ENCODE measurements around the gene STARD3.
"Not testable (repeated sequence)": the region's sequence is repeated elsewhere in the genome, so short reads cannot be mapped to it uniquely, and the experiment has no call there.

Gene STARD3

GRCh38 chr17:39636927-39637736 is at the start of gene STARD3:
TSS of gene STARD3 (plus strand) at chr17:39637144. CDS start at chr17:39653532, 16,388 bp downstream.
- DNase-seq, result peak; percentile 95

GRCh38 chr17:39590180-39590579 is 46.8 kb upstream of the STARD3 start:
- DNase-seq, result not testable (repeated sequence)

DNA sequence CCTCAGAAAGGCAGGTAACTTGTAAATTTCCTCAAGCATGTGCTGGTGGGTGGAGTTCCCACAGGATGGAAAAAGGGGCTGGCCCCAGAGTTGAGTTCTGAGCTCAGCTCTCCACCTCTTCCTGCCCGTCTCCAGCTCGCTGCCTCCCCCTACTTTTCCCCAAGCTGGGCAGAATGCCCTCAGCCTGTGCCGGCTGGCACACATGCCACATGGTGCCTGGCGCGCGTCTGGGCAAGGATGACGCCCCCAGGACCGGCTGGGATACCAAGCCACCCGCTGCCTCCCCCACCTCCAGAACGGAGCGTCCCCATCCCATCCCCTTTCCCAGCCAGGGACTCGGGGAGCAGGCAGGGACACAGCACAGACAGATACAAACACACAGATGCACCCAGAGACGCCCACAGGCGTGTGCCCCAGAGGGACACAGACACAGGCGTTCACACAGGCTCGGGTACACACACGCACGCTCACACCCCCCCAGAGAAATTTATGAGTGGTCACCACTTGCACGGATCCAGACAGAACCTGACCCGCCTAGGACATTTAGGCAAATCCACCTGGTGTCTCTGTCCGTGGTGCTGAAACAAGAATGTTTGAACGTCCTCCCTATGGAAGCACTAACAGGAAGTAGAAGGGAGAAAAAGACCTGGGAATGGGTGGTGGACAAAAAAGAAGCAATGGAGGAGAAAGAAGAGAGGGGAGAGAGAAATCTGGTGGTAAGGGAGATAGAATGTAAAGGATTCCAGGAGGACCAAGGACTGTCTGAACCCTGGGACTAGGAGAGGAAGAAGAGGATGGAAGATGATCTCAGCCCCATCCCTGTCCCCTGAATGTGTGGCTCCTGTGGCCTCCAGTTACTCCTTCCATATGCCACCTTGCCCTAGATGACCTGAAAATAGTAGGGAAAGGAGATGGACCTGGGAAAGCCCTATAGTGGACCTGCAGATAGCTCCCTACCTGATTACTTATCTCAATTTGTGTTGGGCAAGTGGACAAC is 44.7 kb upstream of the STARD3 start:
- peak; percentile 66 for DNase-seq

DNA sequence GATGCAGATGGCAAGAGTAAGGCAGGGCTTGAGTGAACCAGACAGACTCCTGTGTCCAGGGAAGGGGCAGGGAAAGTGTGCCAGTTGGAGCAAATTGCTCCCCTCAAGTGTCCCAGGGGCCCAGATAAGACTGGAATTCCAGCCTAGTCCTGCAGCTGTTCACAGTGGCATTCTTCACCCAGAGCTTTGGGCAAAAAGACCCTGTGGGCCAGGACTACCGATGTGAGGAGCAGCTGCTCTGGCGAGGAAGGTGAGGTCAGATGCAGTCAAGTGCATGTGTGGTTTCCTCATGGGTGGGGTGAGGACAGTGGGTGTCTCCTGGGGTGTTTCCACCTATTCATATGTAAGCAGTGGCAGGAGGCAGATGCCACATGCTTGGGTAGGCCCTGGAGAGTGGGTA is 43.6 kb upstream of the STARD3 start:
- DNase-seq, result no peak

- no peak for DNase-seq
Measured at GRCh38 chr17:39595294-39595693, 41.6 kb upstream of the STARD3 start.

- no peak for DNase-seq
Measured at GRCh38 chr17:39595928-39596510, 40.9 kb upstream of the STARD3 start.

DNA sequence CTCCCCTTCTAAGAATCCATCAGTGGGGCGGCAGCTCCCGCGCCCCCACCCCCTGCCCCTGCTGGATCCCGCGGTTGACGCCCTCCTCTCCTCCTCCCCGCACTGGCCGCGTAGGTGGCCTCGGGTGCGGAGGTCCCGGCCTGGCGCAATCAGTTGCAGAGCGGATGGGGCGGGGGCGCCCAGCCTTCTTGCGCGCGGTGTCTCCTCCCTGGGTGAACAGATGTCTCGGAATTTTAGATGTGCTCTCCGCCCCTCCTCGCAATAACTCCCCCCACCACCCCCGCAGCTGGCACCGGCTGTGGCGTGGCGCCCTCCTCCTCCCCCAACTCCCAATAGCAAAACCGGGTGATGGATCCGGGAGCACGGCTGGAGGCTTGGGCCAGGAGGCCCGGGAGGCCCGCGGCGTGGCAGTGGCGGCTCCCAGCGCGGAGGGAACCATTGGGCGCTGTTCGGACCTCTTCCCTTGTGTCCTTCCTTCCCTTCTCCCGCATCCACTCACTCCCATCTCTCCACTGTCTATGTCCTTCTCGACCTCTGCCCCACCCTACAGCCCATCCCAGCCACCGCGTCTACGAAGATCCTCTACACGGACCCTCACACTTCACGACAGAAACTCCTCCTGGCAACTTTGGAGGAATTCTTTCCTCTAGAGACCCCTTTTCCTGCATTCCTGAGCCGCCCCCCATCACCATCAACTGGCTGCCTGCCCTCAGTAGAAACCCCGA is 40.2 kb upstream of the STARD3 start:
- no peak for DNase-seq

GRCh38 chr17:39597372-39598046 is 39.4 kb upstream of the STARD3 start:
- DNase-seq, result no peak

- DNase-seq, result peak; percentile 15
Measured at GRCh38 chr17:39598047-39598481, 38.9 kb upstream of the STARD3 start.

DNA sequence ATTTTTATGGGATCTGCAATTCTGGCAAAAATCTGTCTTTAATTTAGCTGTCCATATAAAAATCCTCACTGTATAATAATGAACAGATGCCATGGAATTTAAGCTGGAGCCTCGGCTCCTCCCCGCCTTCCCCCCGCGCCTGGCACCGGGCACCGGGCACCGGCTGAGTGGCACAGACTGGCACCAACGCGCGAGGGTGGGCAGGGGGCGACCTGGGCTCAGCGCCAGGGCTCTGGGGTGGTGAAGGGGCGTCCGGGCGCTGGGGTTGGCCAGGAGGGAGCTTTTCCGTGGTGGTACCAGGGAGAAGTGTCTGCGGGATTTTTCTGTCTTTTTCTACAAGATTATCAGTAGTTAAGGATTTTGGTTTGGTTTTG is 38.3 kb upstream of the STARD3 start:
- no peak for DNase-seq

DNA sequence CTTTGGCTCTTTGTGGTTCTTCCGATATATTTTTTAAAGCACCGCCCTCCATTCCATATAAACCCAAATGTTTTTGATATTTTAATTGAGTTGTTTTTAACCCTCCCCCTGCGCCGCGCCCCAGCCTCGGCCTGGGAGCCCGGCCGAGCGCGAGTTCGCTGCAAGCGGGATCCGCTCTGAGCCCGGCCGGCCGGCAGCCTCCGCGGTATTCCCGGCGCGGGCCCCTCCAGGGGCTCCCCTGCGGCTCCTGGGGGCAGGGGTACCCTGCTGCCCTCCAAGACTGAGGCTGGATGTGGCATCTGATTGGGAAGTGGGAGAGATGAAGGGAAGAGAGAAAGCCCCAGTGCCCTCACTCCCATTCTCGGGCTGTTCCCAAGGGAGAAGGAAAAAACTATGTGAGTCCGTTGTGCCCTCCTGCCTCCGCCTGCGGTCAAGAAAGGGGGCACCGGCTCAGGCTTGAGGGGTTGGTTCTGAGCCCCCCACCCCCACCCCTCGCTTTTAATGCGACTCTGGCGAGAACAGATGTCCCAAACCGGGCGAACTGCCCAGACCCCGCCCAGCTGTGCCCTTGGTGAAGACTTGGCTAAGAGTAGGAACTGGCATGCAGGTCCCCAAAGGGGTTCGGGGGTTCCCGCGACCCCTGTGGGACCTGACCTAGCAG is 37.8 kb upstream of the STARD3 start:
- DNase-seq, result no peak

DNA sequence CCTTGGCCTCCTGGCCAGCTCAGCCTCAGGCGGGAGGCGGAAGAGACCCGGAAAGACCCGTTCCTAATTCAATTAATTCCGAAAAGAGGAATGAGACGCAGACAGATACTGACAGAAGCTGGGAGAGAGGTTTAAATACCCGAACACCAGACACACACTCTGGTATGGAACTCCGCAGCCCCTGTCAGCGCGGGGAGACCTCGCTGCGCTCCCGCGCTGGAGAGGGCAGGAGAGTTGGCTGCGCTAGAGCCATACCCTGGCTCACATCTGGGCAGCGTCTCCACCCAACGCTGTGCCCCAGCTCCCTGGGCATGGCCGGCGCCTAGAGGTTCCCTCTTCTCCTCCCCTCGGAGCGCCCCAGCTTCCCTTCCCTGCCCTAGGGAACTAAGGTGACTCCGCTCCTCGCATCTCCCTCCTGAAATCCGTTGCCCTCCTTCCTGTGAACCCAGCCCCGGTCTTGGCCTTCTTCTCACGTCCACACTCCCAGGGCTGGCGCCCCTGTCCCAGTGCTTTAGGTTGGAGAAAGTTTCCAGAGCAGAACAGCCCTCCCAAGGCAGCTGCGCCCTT is 37.2 kb upstream of the STARD3 start:
- DNase-seq, result no peak

DNA sequence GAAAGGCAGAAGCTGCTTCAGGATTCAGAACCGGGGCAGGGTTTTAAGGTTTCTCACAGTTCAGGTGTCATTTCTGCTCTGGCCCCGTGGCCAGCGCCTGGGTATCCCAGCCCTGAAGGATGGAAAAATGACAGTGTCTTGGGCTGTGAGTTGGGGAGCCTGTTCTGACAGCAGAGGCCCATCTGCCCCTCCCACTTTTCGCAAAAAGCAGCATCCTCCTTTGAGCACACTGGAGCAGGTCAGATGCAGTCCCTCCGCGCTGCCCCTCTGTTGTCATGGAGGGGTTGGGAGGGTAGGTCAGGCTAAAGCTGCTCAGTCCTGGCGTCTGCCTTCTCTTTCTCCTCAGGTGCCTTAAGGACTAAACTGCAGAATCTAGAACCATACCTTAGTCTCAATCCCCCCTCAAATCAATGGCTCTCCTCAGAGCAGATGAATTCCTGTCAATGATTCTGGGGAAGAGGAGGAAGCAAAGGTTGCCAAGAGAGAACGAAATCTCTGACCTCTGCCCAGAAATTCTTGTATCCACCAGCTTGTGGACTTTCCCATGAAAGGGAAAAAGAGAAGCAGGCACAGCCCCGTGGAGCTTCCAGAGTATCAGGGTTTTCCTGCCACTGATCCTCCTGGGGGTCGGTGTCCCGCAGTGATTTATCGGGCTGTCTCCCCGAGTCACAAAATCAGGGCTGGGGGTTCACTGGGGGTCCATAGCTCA is 36.5 kb upstream of the STARD3 start:
- DNase-seq, result no peak

GRCh38 chr17:39600997-39601597 is 35.8 kb upstream of the STARD3 start:
- no peak for DNase-seq

- DNase-seq, result no peak
Measured at GRCh38 chr17:39601758-39602532, 35.0 kb upstream of the STARD3 start.

GRCh38 chr17:39602533-39603303 is 34.2 kb upstream of the STARD3 start:
- no peak for DNase-seq

DNA sequence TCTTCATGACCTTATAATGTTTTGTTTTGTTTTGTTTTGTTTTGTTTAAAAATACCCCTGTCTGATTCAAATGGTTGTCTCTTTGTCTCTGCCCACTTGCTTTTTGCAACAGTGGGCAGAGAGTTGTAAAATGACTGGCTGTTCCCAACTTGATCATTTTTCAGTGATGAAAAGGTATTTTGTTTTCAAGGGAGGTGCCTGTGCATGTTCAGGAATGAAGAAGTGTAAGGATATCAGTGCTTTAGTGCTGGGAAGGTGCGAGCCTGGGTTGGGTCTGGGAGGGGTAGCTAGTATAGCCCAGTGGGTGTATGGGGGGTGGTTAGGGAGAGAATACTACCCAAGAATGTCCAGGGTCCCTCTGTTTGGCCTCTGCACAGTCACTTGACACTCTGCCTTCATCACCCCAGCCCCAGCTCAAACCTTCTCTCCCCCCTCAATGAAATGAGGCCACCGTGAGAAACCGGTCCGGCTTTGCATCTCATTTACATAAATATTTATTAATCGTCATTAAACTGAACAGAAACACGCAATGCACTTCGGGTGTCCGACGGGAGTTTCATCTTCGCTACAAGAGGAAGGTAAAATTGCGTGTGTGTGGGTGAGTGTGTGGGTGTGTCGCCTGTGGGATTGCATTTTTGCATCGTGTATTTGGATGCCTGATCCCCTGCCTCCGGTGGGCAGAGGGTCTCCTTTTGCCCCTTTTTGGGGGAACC is 33.5 kb upstream of the STARD3 start:
- no peak for DNase-seq
